WI38 (cell line): Measurements from ENCODE around the gene DPP4.
"Not testable (repeated sequence)": the region's sequence is repeated elsewhere in the genome, so short reads cannot be mapped to it uniquely, and the experiment has no call there.

ENCODE experiments used
- H3K4me3 ChIP-seq: 2 replicates; pipeline ENCODE4 v1.5.1; 2011; ENCODE audit warnings: low read depth, mild to moderate bottlenecking, control low read depth, low read length
- TF ChIP-seq, protein P1 (sequence below): IDR thresholded peaks from 2 replicates; pipeline ENCODE4 v1.5.1; 2012; ENCODE audit warnings: low read depth, mild to moderate bottlenecking, control low read depth, low read length

The DPP4 gene

DNA sequence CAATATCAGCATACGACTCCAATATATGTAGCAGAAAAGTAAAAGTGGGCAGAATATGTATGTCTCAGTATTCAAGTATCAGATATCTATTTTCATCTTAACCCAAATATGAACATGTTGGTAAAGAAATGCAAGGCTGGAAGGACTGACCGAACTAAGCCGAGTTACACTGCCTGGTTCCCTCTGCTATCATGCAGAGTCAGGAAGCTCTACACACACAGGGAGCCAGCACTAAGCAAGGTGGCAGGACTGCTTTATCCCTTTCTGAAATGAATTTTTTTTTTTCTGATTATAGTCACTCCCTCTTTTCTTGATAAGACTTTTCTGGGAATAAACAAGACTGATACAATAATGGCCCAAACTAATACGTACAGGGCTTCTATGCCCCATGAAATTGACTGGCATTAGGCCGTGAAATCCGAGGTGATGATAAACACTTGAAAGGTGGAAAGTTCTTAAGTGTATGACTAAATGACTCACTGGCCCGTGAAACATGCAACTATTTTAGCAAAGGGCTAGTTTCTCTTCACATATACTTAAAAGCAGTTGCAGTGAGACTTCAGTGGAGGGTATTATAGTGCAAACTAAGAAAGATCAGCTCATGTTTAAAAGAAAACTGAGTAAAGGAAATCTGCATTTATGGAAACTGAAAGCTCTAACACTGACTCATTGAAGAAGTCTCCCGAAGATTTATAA lies 14.9 kb downstream of the DPP4 start:
- peak overlapping the region; percentile 14; the same call in 1 of the 2 replicates for H3K4me3 ChIP-seq
- TF ChIP-seq, protein P1, sequence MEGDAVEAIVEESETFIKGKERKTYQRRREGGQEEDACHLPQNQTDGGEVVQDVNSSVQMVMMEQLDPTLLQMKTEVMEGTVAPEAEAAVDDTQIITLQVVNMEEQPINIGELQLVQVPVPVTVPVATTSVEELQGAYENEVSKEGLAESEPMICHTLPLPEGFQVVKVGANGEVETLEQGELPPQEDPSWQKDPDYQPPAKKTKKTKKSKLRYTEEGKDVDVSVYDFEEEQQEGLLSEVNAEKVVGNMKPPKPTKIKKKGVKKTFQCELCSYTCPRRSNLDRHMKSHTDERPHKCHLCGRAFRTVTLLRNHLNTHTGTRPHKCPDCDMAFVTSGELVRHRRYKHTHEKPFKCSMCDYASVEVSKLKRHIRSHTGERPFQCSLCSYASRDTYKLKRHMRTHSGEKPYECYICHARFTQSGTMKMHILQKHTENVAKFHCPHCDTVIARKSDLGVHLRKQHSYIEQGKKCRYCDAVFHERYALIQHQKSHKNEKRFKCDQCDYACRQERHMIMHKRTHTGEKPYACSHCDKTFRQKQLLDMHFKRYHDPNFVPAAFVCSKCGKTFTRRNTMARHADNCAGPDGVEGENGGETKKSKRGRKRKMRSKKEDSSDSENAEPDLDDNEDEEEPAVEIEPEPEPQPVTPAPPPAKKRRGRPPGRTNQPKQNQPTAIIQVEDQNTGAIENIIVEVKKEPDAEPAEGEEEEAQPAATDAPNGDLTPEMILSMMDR = no peak

DNA sequence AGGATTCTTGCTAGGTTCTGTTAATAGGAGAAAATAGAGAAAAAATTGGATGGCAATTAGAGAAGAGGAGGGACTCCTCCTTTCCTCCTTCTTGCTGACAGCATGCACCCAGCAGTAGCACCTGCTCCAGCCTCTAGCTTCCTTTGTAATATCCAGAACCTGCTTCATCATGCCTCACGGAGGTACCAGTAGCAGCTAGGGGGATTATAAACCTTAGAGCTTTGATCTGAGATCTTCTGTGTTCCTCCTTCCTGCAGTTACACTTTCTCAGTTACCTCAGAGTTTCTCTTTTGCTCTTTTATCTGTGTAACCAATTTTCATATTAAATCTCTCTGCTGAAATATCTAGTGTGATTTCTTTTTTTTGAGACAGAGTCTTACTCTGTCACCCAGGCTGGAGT lies 16.6 kb downstream of the DPP4 start:
- TF ChIP-seq, protein P1 = no peak
- H3K4me3 ChIP-seq = no peak overlapping the region

DNA sequence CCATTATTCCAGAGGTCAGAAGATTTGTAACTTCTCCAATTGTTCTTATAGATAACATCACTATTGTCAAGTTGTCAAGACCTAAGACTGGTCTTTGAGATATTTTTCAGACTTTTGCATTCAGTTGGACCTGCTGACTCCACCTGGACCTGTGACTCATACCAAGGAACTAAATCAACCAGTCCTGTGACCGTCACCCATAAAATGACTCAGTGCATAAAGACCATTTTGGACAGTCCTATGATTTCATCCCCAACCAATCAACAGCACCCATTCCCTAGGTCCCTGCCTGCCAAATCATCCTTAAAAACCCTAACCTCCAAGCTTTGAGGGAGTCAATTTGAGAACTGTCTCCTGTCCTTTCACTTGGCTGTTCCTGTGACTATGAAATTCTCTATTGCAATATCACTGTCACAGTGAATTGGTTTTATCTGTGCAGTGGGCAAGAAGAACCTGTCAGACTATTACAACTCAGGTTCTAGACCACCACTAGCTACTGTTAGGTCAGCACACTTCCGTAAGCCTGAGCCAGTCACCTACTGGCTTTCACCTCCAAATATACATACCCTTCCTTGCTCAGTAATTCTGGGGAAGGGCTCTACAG lies 17.1 kb downstream of the DPP4 start:
- no peak overlapping the region for H3K4me3 ChIP-seq
- TF ChIP-seq, protein P1 = no peak

DNA sequence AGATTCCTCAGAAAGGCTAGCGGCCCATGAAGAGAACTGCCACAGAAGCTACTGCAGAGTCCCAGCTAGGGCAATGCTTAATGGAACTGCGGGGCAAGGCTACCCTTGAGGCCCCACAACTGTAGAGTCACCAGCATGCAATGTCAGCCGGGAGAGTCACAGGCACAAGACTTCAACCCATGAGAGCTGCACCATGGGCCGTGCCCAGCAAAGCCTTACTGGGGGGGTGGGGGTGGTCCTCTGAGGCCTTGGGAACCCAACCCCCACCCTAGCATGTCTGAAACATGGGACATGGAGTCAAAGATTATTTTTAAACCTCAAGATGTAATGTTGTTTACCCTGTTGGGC lies 20.2 kb downstream of the DPP4 start:
- no peak overlapping the region for H3K4me3 ChIP-seq
- TF ChIP-seq, protein P1 = no peak

DNA sequence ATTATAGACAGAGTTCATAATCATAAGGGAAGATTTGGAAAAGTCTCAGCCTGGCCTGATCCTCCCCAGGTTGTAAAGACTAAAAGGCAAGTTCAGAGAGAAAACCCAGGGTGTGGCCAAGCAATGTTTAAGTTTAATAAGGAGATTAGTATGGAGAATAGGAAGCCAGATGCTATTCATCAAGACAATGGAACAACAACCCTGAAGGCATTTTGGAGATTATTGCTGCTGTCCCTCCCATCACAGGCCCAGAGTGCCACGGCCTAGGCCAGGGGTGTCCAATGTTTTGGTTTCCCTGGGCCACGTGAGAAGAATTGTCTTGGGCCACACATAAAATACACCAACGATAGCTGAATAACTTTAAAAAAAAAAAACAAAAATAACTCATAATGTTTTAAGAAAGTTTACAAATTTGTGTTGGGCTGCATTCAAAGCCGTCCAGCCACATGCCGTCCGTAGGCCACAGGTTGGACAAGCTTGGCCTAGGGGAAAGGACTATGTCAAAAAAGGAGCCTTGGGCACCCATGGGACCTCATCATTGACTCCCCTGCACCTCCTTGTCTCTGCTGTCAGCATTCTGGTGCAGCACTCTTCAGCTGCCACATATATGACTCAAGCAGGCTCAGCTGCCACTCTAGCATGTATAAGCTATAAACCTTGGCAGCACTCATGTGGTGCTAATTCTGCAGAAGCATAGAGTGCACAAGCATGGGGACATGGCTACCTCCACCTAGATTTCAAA lies 20.8 kb downstream of the DPP4 start:
- TF ChIP-seq, protein P1 = no peak
- no peak overlapping the region for H3K4me3 ChIP-seq

DNA sequence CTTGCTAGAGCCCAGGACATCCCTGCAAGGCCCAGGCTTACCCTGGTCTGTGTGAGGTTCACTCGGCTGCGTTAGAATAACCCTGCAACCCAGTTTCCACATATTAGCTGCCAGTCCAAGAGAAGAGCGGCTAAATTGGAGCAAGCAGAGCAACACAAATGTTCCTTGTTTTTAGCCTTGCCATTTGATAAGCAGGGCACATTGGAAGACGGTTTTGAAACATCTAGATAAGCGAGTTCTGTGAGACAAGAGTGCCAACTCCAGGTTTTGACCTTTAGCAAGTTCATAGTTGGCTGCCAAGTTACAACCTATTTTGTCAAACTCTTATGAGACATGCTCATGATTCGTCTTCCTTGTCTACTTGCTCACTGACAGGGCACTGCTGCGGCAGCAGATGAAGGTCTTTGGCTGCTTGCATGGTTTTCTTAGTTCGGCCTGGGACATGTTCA lies 23.5 kb downstream of the DPP4 start:
- TF ChIP-seq, protein P1 = no peak

DNA sequence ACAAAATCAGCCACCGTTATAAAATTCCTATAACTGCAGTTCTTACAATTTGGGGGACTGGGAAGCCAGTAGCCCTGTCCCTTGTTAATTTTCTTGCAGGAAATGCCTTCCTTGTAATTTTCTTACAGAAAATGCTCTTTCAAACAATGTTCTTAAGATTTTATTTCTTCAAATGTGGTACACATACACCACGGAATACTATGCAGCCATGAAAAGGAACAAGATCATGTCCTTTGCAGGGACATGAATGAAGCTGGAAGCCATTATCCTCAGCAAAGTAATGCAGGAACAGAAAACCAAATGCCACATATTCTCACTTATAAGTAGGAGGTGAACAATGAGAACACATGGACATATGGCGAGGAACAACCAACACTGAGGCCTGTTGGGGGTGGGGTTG lies 24.9 kb downstream of the DPP4 start:
- not testable (repeated sequence) for H3K4me3 ChIP-seq

More for the DNA sequence above, 23.5 kb downstream of the DPP4 start:
- no peak overlapping the region for H3K4me3 ChIP-seq
